SK-N-SH (cell line): ENCODE results near the gene GSPT2. TPM values are rescaled to one million over a fixed set of nuclear protein-coding genes. Genes with fewer than 3 reads are reported as not detected.

Experiments
- CTCF ChIA-PET: fragments of 300-600, 350-600 bp; formaldehyde crosslinking; extraction: SDS; loops from one replicate; lab custom pipeline; 2021; lab: Yijun Ruan, JAX
- POLR2A ChIA-PET: fragments of 350-600 bp; sonication (Branson Sonifier 250); formaldehyde crosslinking; extraction: SDS; loops from one replicate; lab custom pipeline; 2020; ENCODE audit warnings: antibody characterized with exemption, inconsistent platforms; lab: Yijun Ruan, JAX
- DNase-seq: peaks from one replicate; pipeline ENCODE4 v3.0.0; 2012
- H2AFZ ChIP-seq: fragments of 200-600 bp; sonication (generic); 2 replicates; pipeline ENCODE4 v1.8.1; 2016; ENCODE audit warnings: antibody characterized with exemption, mild to moderate bottlenecking, low read depth
- H3F3A ChIP-seq: fragments of 200-600 bp; sonication (generic); replicated peaks from 2 replicates; pipeline ENCODE3; 2016; ENCODE audit warnings: antibody characterized with exemption, mild to moderate bottlenecking; ENCODE audit not compliant: insufficient read depth
- H3K27ac ChIP-seq, 2 experiments: fragments of 200-500 bp in 1 of 2; fragments of 200-600 bp in 1 of 2; sonication (Bioruptor generic) in 1 of 2; sonication (generic), shearing (Covaris generic) in 1 of 2; 2 replicates each; pipeline versions ENCODE4 v1.5.1 to v1.6.1; 2014 to 2016; ENCODE audit warnings: low read depth in 2 of 2, inconsistent platforms in 1 of 2, low read length in 1 of 2, mild to moderate bottlenecking in 1 of 2, mixed read lengths in 1 of 2
- H3K27me3 ChIP-seq: fragments of 200-600 bp; sonication (generic), shearing (Covaris generic); 2 replicates; pipeline ENCODE4 v1.6.1; 2016; ENCODE audit warnings: mixed run types; ENCODE audit not compliant: insufficient read depth
- H3K36me3 ChIP-seq, 2 experiments: fragments of 200-500 bp in 1 of 2; fragments of 200-600 bp in 1 of 2; sonication (Bioruptor generic) in 1 of 2; sonication (generic) in 1 of 2; replicated peaks in 1 of 2; 2 replicates each; pipeline versions ENCODE3 to v1.5.1; 2014 to 2016; ENCODE audit warnings: low read length in 1 of 2, mild to moderate bottlenecking in 1 of 2; ENCODE audit not compliant: insufficient read depth in 2 of 2, control insufficient read depth in 1 of 2
- H3K4me1 ChIP-seq, 2 experiments: fragments of 200-500 bp in 1 of 2; fragments of 200-600 bp in 1 of 2; sonication (Bioruptor generic) in 1 of 2; sonication (generic), shearing (Covaris generic) in 1 of 2; 2 replicates each; pipeline versions ENCODE4 v1.5.1 to v1.6.1; 2014 to 2016; ENCODE audit warnings: low read depth in 1 of 2, low read length in 1 of 2, mixed run types in 1 of 2; ENCODE audit not compliant: insufficient read depth in 2 of 2, control insufficient read depth in 1 of 2
- H3K4me2 ChIP-seq: fragments of 200-600 bp; sonication (generic), shearing (Covaris generic); 2 replicates; pipeline ENCODE4 v1.6.1; 2017; ENCODE audit warnings: mixed run types
- H3K4me3 ChIP-seq, 2 experiments: fragments of 200-500 bp in 1 of 2; fragments of 200-600 bp in 1 of 2; sonication (Bioruptor generic) in 1 of 2; sonication (generic), shearing (Covaris generic) in 1 of 2; 2 replicates each; pipeline versions ENCODE4 v1.5.1 to v1.8.1; 2014 to 2016; ENCODE audit warnings: low read depth in 2 of 2, inconsistent platforms in 1 of 2, low read length in 1 of 2, mild to moderate bottlenecking in 1 of 2, mixed read lengths in 1 of 2, moderate library complexity in 1 of 2
- H3K79me2 ChIP-seq: fragments of 200-600 bp; sonication (generic); 2 replicates; pipeline ENCODE4 v1.8.1; 2017; ENCODE audit warnings: mild to moderate bottlenecking; ENCODE audit not compliant: insufficient read depth
- H3K9ac ChIP-seq: fragments of 200-600 bp; sonication (generic); 2 replicates; pipeline ENCODE4 v1.6.1; 2017; ENCODE audit warnings: mixed run types
- H3K9me2 ChIP-seq: fragments of 200-600 bp; sonication (generic); 2 replicates; pipeline ENCODE4 v1.6.1; 2017; ENCODE audit warnings: mixed run types
- H3K9me3 ChIP-seq: fragments of 200-600 bp; sonication (generic); 2 replicates; pipeline ENCODE4 v1.6.1; 2017; ENCODE audit warnings: mixed run types, mild to moderate bottlenecking, moderate library complexity
- H4K20me1 ChIP-seq: fragments of 200-600 bp; sonication (generic); 2 replicates; pipeline ENCODE4 v1.6.1; 2017; ENCODE audit warnings: mild to moderate bottlenecking, mixed run types; ENCODE audit not compliant: insufficient read depth
- FOXJ3 ChIP-seq: sonication (generic); formaldehyde crosslinking; IDR thresholded peaks from 2 replicates; pipeline ENCODE4 v1.5.1; 2020; ENCODE audit warnings: mild to moderate bottlenecking, missing genetic modification reagents
- RCOR1 ChIP-seq: fragments of 150-350 bp; IDR thresholded peaks from 2 replicates; pipeline ENCODE4 v1.6.1; 2017; ENCODE audit warnings: antibody characterized with exemption, low read length
- TAF1 ChIP-seq: IDR thresholded peaks from 2 replicates; pipeline ENCODE4 v1.6.1; 2012; ENCODE audit warnings: low read depth, mild to moderate bottlenecking, low read length, moderate library complexity, borderline replicate concordance
- YY1 ChIP-seq: IDR thresholded peaks from 2 replicates; pipeline ENCODE4 v1.4.0; 2012; ENCODE audit warnings: low read depth, mild to moderate bottlenecking
- WGBS: methylation state at CpG from one replicate; pipeline ENCODE4 v1.1.6; 2017; ENCODE audit warnings: low lambda C conversion rate; 5-methylcytosine and 5-hydroxymethylcytosine counted together
- polyA plus RNA-seq, 3 experiments: library from polyadenylated mRNA; depleted of rRNA; stranded (reverse); fragments of >200 nt; gene quantifications; 2 replicates each; pipeline ENCODE4 v1.2.3, GENCODE V29; 2012
- TF ChIP-seq, protein P1 (sequence below): fragments of 150-350 bp; IDR thresholded peaks from 2 replicates; pipeline ENCODE4 v1.6.1; 2016; ENCODE audit warnings: mild to moderate bottlenecking, low read depth, low read length

Gene GSPT2
- polyA plus RNA-seq, 1 of the 3 experiments (the other 2 are of a cell fraction), result 2.5 TPM

- 20% methylated on average over 4 of the region's 4 CpGs for WGBS
- Histone ChIP-seq H3K27ac (no peak overlapping the region), H3K27me3 (no peaks in the 10 kb centered on the region; the same call in 1 of the 2 replicates), H2AFZ (no peak overlapping the region), H3K4me1 (no peaks in the 10 kb centered on the region), H3K9me2 (no peaks in the 10 kb centered on the region), H3K36me3 (no peaks in the 10 kb centered on the region), H4K20me1 (no peaks in the 10 kb centered on the region), H3K9me3 (no peaks in the 10 kb centered on the region), H3K9ac (no peak overlapping the region), H3K4me3 (no peak overlapping the region), H3K4me2 (no peak overlapping the region), H3F3A (no peaks in the 10 kb centered on the region), H3K79me2 (no peaks in the 10 kb centered on the region)
- no peak for DNase-seq
- TF ChIP-seq TAF1, result no peak
- ChIA-PET POLR2A (no interaction called here), CTCF (no interaction called here)
Measured at GRCh38 chrX:51760657-51761056, 17.4 kb downstream of the GSPT2 start.

DNA sequence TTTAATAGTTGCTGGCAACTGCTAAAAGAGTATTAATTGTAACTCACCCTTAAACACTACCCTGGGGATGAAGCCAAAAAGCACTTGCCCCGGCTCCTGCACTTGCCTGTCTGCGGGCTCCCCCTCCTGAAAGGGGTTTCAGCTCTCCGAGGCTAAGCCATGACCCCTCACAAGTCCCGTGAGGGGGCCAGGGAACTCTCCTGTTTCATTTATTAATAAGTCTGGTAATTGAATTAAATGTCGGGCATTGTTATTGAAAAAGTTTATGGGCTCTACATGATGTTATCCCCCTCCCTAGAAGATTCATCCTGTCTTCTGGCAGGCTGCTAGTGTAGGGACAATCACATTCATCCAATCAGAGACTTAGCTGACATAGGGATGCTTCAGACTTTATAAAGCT lies 23.3 kb downstream of the GSPT2 start:
- Histone ChIP-seq H3K9ac (no peak overlapping the region), H3K27me3 (peaks cover 16% of the 10 kb centered on the region), H3K4me3 (no peak overlapping the region), H3K79me2 (no peaks in the 10 kb centered on the region), H3K4me2 (no peak overlapping the region), H2AFZ (no peak overlapping the region)
- DNase-seq, result no peak
- no peak for TF ChIP-seq RCOR1
- TF ChIP-seq, all 33 proteins: peak for 0
- ChIA-PET POLR2A (no interaction called here), CTCF (no interaction called here)
- H3K36me3 ChIP-seq, result no peaks in the 10 kb centered on the region
- H3K9me3 ChIP-seq, result no peaks in the 10 kb centered on the region
- 0% methylated on average over 5 of the region's 5 CpGs for WGBS
- H3K4me1 ChIP-seq, result no peaks in the 10 kb centered on the region
- H3F3A ChIP-seq, result no peaks in the 10 kb centered on the region
- no peaks in the 10 kb centered on the region for H4K20me1 ChIP-seq
- H3K9me2 ChIP-seq, result no peaks in the 10 kb centered on the region
- H3K27ac ChIP-seq, result no peak overlapping the region

DNA sequence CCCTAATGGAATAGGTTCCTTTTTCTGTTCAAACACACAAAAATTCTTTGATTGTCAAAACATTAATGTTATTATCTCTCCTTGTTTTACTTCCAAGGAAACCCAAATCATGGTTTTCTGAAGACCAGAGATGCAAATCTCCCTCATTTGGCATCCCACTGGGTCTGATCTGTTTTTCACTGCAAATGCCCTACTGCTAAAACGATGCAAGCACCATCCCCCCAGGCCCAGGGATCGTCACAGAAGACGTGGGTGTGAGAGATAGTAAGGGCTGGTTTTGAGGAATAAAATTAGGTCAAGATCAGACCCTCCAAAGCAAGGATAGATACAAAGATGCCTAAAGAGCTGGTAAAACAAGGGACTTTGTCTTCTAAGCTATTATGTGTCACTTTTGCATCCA lies 33.6 kb downstream of the GSPT2 start:
- H3K4me2 ChIP-seq, result no peak overlapping the region
- no peaks in the 10 kb centered on the region for H3K4me1 ChIP-seq
- no peaks in the 10 kb centered on the region for H3K9me2 ChIP-seq
- H3K9me3 ChIP-seq, result no peaks in the 10 kb centered on the region
- no peak overlapping the region for H3K27ac ChIP-seq
- WGBS, result 8% methylated on average over 3 of the region's 3 CpGs
- CTCF ChIA-PET, result no interaction called here
- H4K20me1 ChIP-seq, result no peaks in the 10 kb centered on the region
- H3K4me3 ChIP-seq, result no peak overlapping the region
- H2AFZ ChIP-seq, result no peak overlapping the region
- H3K36me3 ChIP-seq, result no peaks in the 10 kb centered on the region
- no peak for DNase-seq
- no peaks in the 10 kb centered on the region for H3F3A ChIP-seq
- POLR2A ChIA-PET, result no interaction called here
- H3K79me2 ChIP-seq, result no peaks in the 10 kb centered on the region
- TF ChIP-seq FOXJ3 (CRISPR knock-in tag), result no peak
- TF ChIP-seq, protein P1, sequence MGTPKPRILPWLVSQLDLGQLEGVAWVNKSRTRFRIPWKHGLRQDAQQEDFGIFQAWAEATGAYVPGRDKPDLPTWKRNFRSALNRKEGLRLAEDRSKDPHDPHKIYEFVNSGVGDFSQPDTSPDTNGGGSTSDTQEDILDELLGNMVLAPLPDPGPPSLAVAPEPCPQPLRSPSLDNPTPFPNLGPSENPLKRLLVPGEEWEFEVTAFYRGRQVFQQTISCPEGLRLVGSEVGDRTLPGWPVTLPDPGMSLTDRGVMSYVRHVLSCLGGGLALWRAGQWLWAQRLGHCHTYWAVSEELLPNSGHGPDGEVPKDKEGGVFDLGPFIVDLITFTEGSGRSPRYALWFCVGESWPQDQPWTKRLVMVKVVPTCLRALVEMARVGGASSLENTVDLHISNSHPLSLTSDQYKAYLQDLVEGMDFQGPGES, result no peak
- no peak for TF ChIP-seq YY1
- H3K27me3 ChIP-seq, result no peaks in the 10 kb centered on the region; the same call in 1 of the 2 replicates
- no peak overlapping the region for H3K9ac ChIP-seq
